CD14-positive monocyte (primary cell): Measurements from ENCODE around the gene UBL5. TPM values are rescaled to one million over a fixed set of nuclear protein-coding genes. Genes with fewer than 3 reads are reported as not detected.
"Not testable (repeated sequence)": the region's sequence is repeated elsewhere in the genome, so short reads cannot be mapped to it uniquely, and the experiment has no call there.

Experiments used
- DNase-seq, 3 donors: peaks; one replicate each; pipeline ENCODE4 v3.0.0-alpha.2; 2011 to 2022
- H2AFZ ChIP-seq: 2 replicates; pipeline ENCODE4 v1.6.0; 2012; ENCODE audit warnings: mild to moderate bottlenecking, low read depth, low read length, inconsistent platforms; ENCODE audit not compliant: insufficient read depth, poor library complexity, severe bottlenecking
- H3K27ac ChIP-seq, 2 donors: 1 replicate in 1 of 2; 2 replicates in 1 of 2; pipeline ENCODE4 v1.5.1; 2012 to 2013; ENCODE audit warnings: low read length in 2 of 2, control low read depth in 1 of 2, inconsistent platforms in 1 of 2, low read depth in 1 of 2, mild to moderate bottlenecking in 1 of 2
- H3K27me3 ChIP-seq, 2 donors: one replicate each; pipeline versions ENCODE4 v1.6.0 to v1.6.1; 2011 to 2013; ENCODE audit warnings: low read length in 2 of 2; ENCODE audit not compliant: control insufficient read depth in 2 of 2, insufficient read depth in 2 of 2
- H3K36me3 ChIP-seq, 2 donors: replicated peaks in 1 of 2; 1 replicate in 1 of 2; 2 replicates in 1 of 2; pipeline versions ENCODE4 v1.5.1 to v1.6.1; 2012 to 2013; ENCODE audit warnings: low read length in 2 of 2, control low read depth in 1 of 2, inconsistent platforms in 1 of 2, mild to moderate bottlenecking in 1 of 2; ENCODE audit not compliant: insufficient read depth in 2 of 2, control insufficient read depth in 1 of 2
- H3K4me1 ChIP-seq, 2 donors: 1 replicate in 1 of 2; 2 replicates in 1 of 2; pipeline versions ENCODE4 v1.5.1 to v1.6.1; 2012 to 2013; ENCODE audit warnings: low read length in 2 of 2, control low read depth in 1 of 2, inconsistent platforms in 1 of 2, mild to moderate bottlenecking in 1 of 2, moderate library complexity in 1 of 2; ENCODE audit not compliant: insufficient read depth in 2 of 2, control insufficient read depth in 1 of 2
- H3K4me2 ChIP-seq: replicated peaks from 2 replicates; pipeline ENCODE3; 2012; ENCODE audit warnings: low read length, moderate library complexity, mild to moderate bottlenecking; ENCODE audit not compliant: poor library complexity, severe bottlenecking; ENCODE audit errors: extremely low read depth
- H3K4me3 ChIP-seq, 3 experiments: fragments of 200-600 bp in 1 of 3; sonication (generic) in 1 of 3; replicated peaks in 1 of 3; 1 replicate in 2 of 3; 2 replicates in 1 of 3; pipeline ENCODE4 v1.5.1; 2011 to 2013; ENCODE audit warnings: low read length in 3 of 3, mild to moderate bottlenecking in 3 of 3, control low read depth in 2 of 3, low read depth in 2 of 3, inconsistent platforms in 1 of 3, moderate library complexity in 1 of 3
- H3K79me2 ChIP-seq: 2 replicates; pipeline ENCODE4 v1.6.0; 2012; ENCODE audit warnings: mild to moderate bottlenecking, control low read depth, inconsistent platforms, low read length, moderate library complexity; ENCODE audit not compliant: insufficient read depth
- H3K9ac ChIP-seq: 2 replicates; pipeline ENCODE4 v1.6.0; 2017; ENCODE audit warnings: low read length, mild to moderate bottlenecking; ENCODE audit not compliant: insufficient read depth, poor library complexity, severe bottlenecking
- H3K9me3 ChIP-seq, 2 donors: replicated peaks in 1 of 2; 1 replicate in 1 of 2; 2 replicates in 1 of 2; pipeline versions ENCODE4 v1.5.1 to v1.6.1; 2012 to 2013; ENCODE audit warnings: low read length in 2 of 2, control low read depth in 1 of 2; ENCODE audit not compliant: control insufficient read depth in 1 of 2, insufficient read depth in 1 of 2
- H4K20me1 ChIP-seq: 2 replicates; pipeline ENCODE4 v1.6.0; 2012; ENCODE audit warnings: mild to moderate bottlenecking, low read length, control low read depth, moderate library complexity; ENCODE audit not compliant: insufficient read depth
- H3K27ac Mint-ChIP-seq, 7 donors: one replicate each; pipeline ENCODE4 v1.8.0; 2020; ENCODE audit warnings: mild to moderate bottlenecking in 7 of 7, mixed read lengths in 7 of 7, moderate library complexity in 6 of 7, inconsistent platforms in 2 of 7
- H3K27me3 Mint-ChIP-seq, 3 donors: one replicate each; pipeline ENCODE4 v1.8.0; 2021 to 2022; ENCODE audit warnings: low read depth in 3 of 3, mild to moderate bottlenecking in 3 of 3, mixed read lengths in 3 of 3, moderate library complexity in 3 of 3, inconsistent platforms in 1 of 3
- H3K36me3 Mint-ChIP-seq, 2 donors: one replicate each; pipeline ENCODE4 v1.8.0; 2020; ENCODE audit warnings: mixed read lengths in 2 of 2, inconsistent platforms in 1 of 2, mild to moderate bottlenecking in 1 of 2
- H3K4me1 Mint-ChIP-seq: one replicate; pipeline ENCODE4 v1.8.0; 2020; ENCODE audit warnings: mild to moderate bottlenecking, mixed read lengths
- H3K4me3 Mint-ChIP-seq, 2 donors: one replicate each; pipeline ENCODE4 v1.8.0; 2020; ENCODE audit warnings: mild to moderate bottlenecking in 2 of 2, mixed read lengths in 2 of 2, moderate library complexity in 1 of 2
- H3K9me3 Mint-ChIP-seq, 7 donors: one replicate each; pipeline ENCODE4 v1.8.0; 2020 to 2022; ENCODE audit warnings: mixed read lengths in 7 of 7, mild to moderate bottlenecking in 6 of 7, moderate library complexity in 6 of 7, inconsistent platforms in 2 of 7
- CTCF ChIP-seq: fragments of 200-600 bp; IDR thresholded peaks from one replicate; pipeline ENCODE4 v1.8.0; 2022; ENCODE audit warnings: antibody characterized with exemption, mild to moderate bottlenecking
- WGBS: methylation state at CpG from one replicate; pipeline ENCODE4 v1.1.5; 2013; ENCODE audit warnings: missing lambda C conversion rate; ENCODE audit not compliant: insufficient coverage; 5-methylcytosine and 5-hydroxymethylcytosine counted together
- intact Hi-C, 2 donors: fragments of 100-400 bp; cut with micrococcal nuclease; formaldehyde crosslinking; loops; one replicate each; pipeline versions ENCODE4 v1.15.0 to v1.15.1; 2023
- polyA plus RNA-seq, 3 donors: library from polyadenylated mRNA; depleted of rRNA in 1 of 3; unstranded in 2 of 3; stranded (reverse) in 1 of 3; fragments of 300-500 nt in 2 of 3; fragments of >200 nt in 1 of 3; fragmentation: Illumina TruSeq in 2 of 3; gene quantifications; 1 replicate in 2 of 3; 2 replicates in 1 of 3; pipeline ENCODE4 v1.2.3, GENCODE V29; 2012 to 2021

The UBL5 gene
- polyA plus RNA-seq, 3 donors: 713 to 783 (median 728) TPM

- Histone ChIP-seq H3K36me3 (no peaks in the 10 kb centered on the region), H2AFZ (peak overlapping the region; percentile 75), H3K9ac (no peak overlapping the region), H3K27ac (no peak overlapping the region), H3K4me1 (peaks cover 15% of the 10 kb centered on the region in 2 donors), H4K20me1 (no peaks in the 10 kb centered on the region), H3K27me3 (no peaks in the 10 kb centered on the region), H3K4me2 (peak overlapping the region; percentile 85), H3K9me3 (no peaks in the 10 kb centered on the region), H3K79me2 (peaks cover 6% of the 10 kb centered on the region), H3K4me3 (peak overlapping the region in 1 of 3 experiments; percentile 79)
- no peak for DNase-seq
- peaks cover 26% of the 10 kb centered on the region for H3K4me1 Mint-ChIP-seq
- 100% methylated on average over 2 of the region's 8 CpGs for WGBS
- intact Hi-C loops: no loop called here
- no peaks in the 10 kb centered on the region for H3K36me3 Mint-ChIP-seq
- peaks cover 0 to 2% (median 0%) of the 10 kb centered on the region in 3 donors for H3K27me3 Mint-ChIP-seq
- H3K9me3 Mint-ChIP-seq: no peaks in the 10 kb centered on the region
- no peak for TF ChIP-seq CTCF
- peak overlapping the region; percentile 64 to 75 for H3K4me3 Mint-ChIP-seq
- peak overlapping the region in 6 of 7 donors; percentile 60 to 88 (median 78) for H3K27ac Mint-ChIP-seq
These were observed 40.9 kb upstream of the UBL5 start for GRCh38 chr19:9786819-9787218.

GRCh38 chr19:9788604-9789003 lies 39.1 kb upstream of the UBL5 start:
- DNase-seq, H3K27me3 ChIP-seq, H3K4me3 ChIP-seq, H3K27ac Mint-ChIP-seq, intact Hi-C loops, H3K27me3 Mint-ChIP-seq, H3K9ac ChIP-seq, H3K79me2 ChIP-seq, H2AFZ ChIP-seq, H3K9me3 Mint-ChIP-seq, H3K27ac ChIP-seq, H3K4me2 ChIP-seq, H3K4me3 Mint-ChIP-seq, H3K9me3 ChIP-seq, H4K20me1 ChIP-seq, H3K36me3 Mint-ChIP-seq, H3K36me3 ChIP-seq: not testable (repeated sequence)
- WGBS: 89% methylated on average over 5 of the region's 13 CpGs
- peaks cover 20 to 25% of the 10 kb centered on the region in 2 donors for H3K4me1 ChIP-seq
- peaks cover 26% of the 10 kb centered on the region for H3K4me1 Mint-ChIP-seq
